CD4-positive, CD25-positive, alpha-beta regulatory T cell (primary cell): ENCODE results near the gene SPAG8. TPM values are rescaled to one million over a fixed set of nuclear protein-coding genes. Genes with fewer than 3 reads are reported as not detected.
A peak's percentile ranks its signal among the peaks of the same experiment; 100 is the strongest.

ENCODE experiments used
- ATAC-seq, 2 donors: fragments of 150-1000 bp; cut with Tn5 transposase; one replicate each; pipeline ENCODE4 v1.10.0; 2021; ENCODE audit warnings: low read depth in 2 of 2, moderate number of reproducible peaks in 2 of 2, moderate library complexity in 1 of 2
- DNase-seq, 3 donors: peaks; one replicate each; pipeline versions ENCODE4 v3.0.0 to v3.0.0-alpha.2; 2012 to 2022; ENCODE audit warnings: mixed read lengths in 1 of 3
- H3K27ac ChIP-seq: one replicate; pipeline ENCODE4 v1.7.0; 2013; ENCODE audit warnings: mild to moderate bottlenecking, low read length; ENCODE audit not compliant: insufficient read depth, poor library complexity, severe bottlenecking
- H3K27me3 ChIP-seq: one replicate; pipeline ENCODE4 v1.7.0; 2013; ENCODE audit warnings: low read length; ENCODE audit not compliant: control insufficient read depth, insufficient read depth
- H3K36me3 ChIP-seq: one replicate; pipeline ENCODE4 v1.7.0; 2013; ENCODE audit warnings: mild to moderate bottlenecking, low read length, moderate library complexity; ENCODE audit not compliant: control insufficient read depth, insufficient read depth
- H3K4me1 ChIP-seq: 2 replicates; pipeline ENCODE4 v1.7.0; 2013; ENCODE audit warnings: mild to moderate bottlenecking, low read length; ENCODE audit not compliant: insufficient read depth, control insufficient read depth, poor library complexity, severe bottlenecking
- H3K4me3 ChIP-seq: one replicate; pipeline ENCODE4 v1.7.0; 2013; ENCODE audit warnings: low read depth, mild to moderate bottlenecking, low read length, moderate library complexity
- H3K9me3 ChIP-seq, 2 experiments: 1 replicate in 1 of 2; 2 replicates in 1 of 2; pipeline ENCODE4 v1.7.0; 2013; ENCODE audit warnings: low read length in 2 of 2, mild to moderate bottlenecking in 1 of 2, moderate library complexity in 1 of 2; ENCODE audit not compliant: control insufficient read depth in 2 of 2
- H3K27ac Mint-ChIP-seq, 3 donors: one replicate each; pipeline ENCODE4 v1.8.0; 2020 to 2022; ENCODE audit warnings: mild to moderate bottlenecking in 3 of 3, mixed read lengths in 3 of 3, moderate library complexity in 2 of 3
- H3K27me3 Mint-ChIP-seq: one replicate; pipeline ENCODE4 v1.8.0; 2022; ENCODE audit warnings: mild to moderate bottlenecking, mixed read lengths
- H3K36me3 Mint-ChIP-seq: one replicate; pipeline ENCODE4 v1.8.0; 2020; ENCODE audit warnings: mixed read lengths
- H3K4me1 Mint-ChIP-seq, 4 donors: one replicate each; pipeline ENCODE4 v1.8.0; 2020 to 2022; ENCODE audit warnings: mixed read lengths in 4 of 4, mild to moderate bottlenecking in 1 of 4
- H3K4me3 Mint-ChIP-seq, 4 donors: one replicate each; pipeline ENCODE4 v1.8.0; 2020 to 2022; ENCODE audit warnings: mild to moderate bottlenecking in 4 of 4, mixed read lengths in 4 of 4, moderate library complexity in 3 of 4
- H3K9me3 Mint-ChIP-seq, 7 donors: one replicate each; pipeline ENCODE4 v1.8.0; 2020 to 2022; ENCODE audit warnings: mixed read lengths in 7 of 7, mild to moderate bottlenecking in 3 of 7, moderate library complexity in 2 of 7
- polyA plus RNA-seq, 4 donors: library from polyadenylated mRNA; unstranded; fragments of 300-500 nt; fragmentation: Illumina TruSeq; gene quantifications; one replicate each; pipeline ENCODE4 v1.2.3, GENCODE V29; 2021
- total RNA-seq: library from RNA; stranded (reverse); gene quantifications from one replicate; pipeline ENCODE4 v1.2.3, GENCODE V29; 2022

Gene SPAG8
- total and polyA plus RNA-seq, 5 donors from 2014 or later: 0.75 to 1.3 (median 0.92) TPM; not detected in 1

GRCh38 chr9:35834260-35835215, 22.5 kb upstream of the SPAG8 start:
- Mint-ChIP-seq H3K4me1 (peaks cover 0 to 26% (median 12%) of the 10 kb centered on the region in 4 donors), H3K4me3 (peak overlapping the region in 1 of 4 donors; percentile 31), H3K9me3 (no peaks in the 10 kb centered on the region), H3K27ac (no peak overlapping the region), H3K36me3 (peaks cover 3% of the 10 kb centered on the region), H3K27me3 (no peaks in the 10 kb centered on the region)
- H3K4me3 ChIP-seq: no peak overlapping the region
- DNase-seq (no peak), ATAC-seq (no peak)
- H3K9me3 ChIP-seq: no peaks in the 10 kb centered on the region
- H3K4me1 ChIP-seq: peaks cover 5% of the 10 kb centered on the region
- no peaks in the 10 kb centered on the region for H3K27me3 ChIP-seq
- H3K27ac ChIP-seq: no peak overlapping the region
- H3K36me3 ChIP-seq: no peaks in the 10 kb centered on the region

GRCh38 chr9:35832814-35833213, 20.8 kb upstream of the SPAG8 start:
- H3K27ac ChIP-seq: no peak overlapping the region
- Mint-ChIP-seq H3K27ac (peak overlapping the region in 1 of 3 donors; percentile 31), H3K9me3 (no peaks in the 10 kb centered on the region), H3K4me3 (peak overlapping the region in 2 of 4 donors; percentile 67 to 88), H3K27me3 (no peaks in the 10 kb centered on the region), H3K4me1 (peaks cover 0 to 34% (median 18%) of the 10 kb centered on the region in 4 donors), H3K36me3 (peaks cover 3% of the 10 kb centered on the region)
- no peaks in the 10 kb centered on the region for H3K36me3 ChIP-seq
- peaks cover 15% of the 10 kb centered on the region for H3K4me1 ChIP-seq
- ATAC-seq (no peak), DNase-seq (no peak)
- no peaks in the 10 kb centered on the region for H3K9me3 ChIP-seq
- no peaks in the 10 kb centered on the region for H3K27me3 ChIP-seq
- H3K4me3 ChIP-seq: no peak overlapping the region

DNA sequence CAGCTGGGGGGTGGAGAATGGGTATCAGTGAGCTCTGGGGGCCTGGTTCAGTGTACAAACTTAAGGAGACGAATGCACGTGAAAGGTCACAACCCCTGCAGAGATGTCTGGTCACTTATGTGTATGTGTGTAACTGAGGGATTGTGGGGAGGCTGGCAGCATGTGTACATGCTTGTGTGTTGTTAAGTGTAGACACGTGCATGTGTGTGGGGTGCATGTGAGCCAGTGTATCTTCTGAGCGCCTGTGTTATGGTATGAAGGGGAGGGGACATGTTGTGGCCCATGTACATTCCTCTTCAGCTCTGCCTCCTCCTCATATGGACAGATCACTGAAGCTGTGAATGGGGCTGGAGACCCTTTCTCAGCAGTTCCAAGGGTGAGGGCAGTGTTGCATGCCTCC, 19.0 kb upstream of the SPAG8 start:
- Mint-ChIP-seq H3K4me3 (peak overlapping the region in 2 of 4 donors; percentile 52 to 70), H3K9me3 (no peaks in the 10 kb centered on the region), H3K27me3 (no peaks in the 10 kb centered on the region), H3K27ac (peak overlapping the region in 1 of 3 donors; percentile 46), H3K36me3 (no peaks in the 10 kb centered on the region), H3K4me1 (peaks cover 2 to 34% (median 23%) of the 10 kb centered on the region in 4 donors)
- no peaks in the 10 kb centered on the region for H3K9me3 ChIP-seq
- no peak for DNase-seq
- peaks cover 15% of the 10 kb centered on the region for H3K4me1 ChIP-seq
- no peaks in the 10 kb centered on the region for H3K27me3 ChIP-seq
- H3K4me3 ChIP-seq: no peak overlapping the region
- no peak overlapping the region for H3K27ac ChIP-seq
- ATAC-seq: no peak
- no peaks in the 10 kb centered on the region for H3K36me3 ChIP-seq

DNA sequence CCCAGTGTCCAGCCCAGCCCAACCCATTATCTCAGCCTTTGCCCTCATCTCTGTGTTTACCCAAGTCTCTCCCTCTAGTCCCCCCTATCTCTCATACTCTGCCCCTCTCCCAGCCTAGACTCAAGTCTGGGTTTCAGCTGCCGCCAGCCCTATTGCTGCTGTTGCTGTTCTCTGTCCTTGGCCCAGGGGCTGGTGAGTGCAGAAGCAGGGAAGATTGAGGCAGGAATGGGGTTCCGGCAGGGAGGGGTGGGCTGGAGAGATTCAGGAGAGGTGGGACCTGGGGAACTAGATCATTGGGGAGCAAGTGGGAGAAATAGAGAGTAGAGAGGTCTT, 17.7 kb upstream of the SPAG8 start:
- ATAC-seq (no peak), DNase-seq (no peak)
- Histone ChIP-seq H3K4me1 (peaks cover 15% of the 10 kb centered on the region), H3K4me3 (no peak overlapping the region), H3K27me3 (no peaks in the 10 kb centered on the region), H3K27ac (peak overlapping the region; percentile 59), H3K36me3 (no peaks in the 10 kb centered on the region), H3K9me3 (no peaks in the 10 kb centered on the region)
- Mint-ChIP-seq H3K4me3 (peak overlapping the region; percentile 77 to 87 (median 86)), H3K4me1 (peaks cover 5 to 36% (median 25%) of the 10 kb centered on the region in 4 donors), H3K9me3 (no peaks in the 10 kb centered on the region), H3K27ac (peak overlapping the region; percentile 82 to 90 (median 90)), H3K27me3 (no peaks in the 10 kb centered on the region), H3K36me3 (no peaks in the 10 kb centered on the region)

GRCh38 chr9:35829084-35829763, 17.2 kb upstream of the SPAG8 start, which contains the start of gene TMEM8B:
Gene TMEM8B (plus strand): TSS chr9:35829228. CDS start chr9:35829448, 220 bp downstream.
- H3K9me3 Mint-ChIP-seq: no peaks in the 10 kb centered on the region
- ATAC-seq: peak; percentile 93 to 94
- H3K4me1 ChIP-seq: peaks cover 15% of the 10 kb centered on the region
- H3K4me3 ChIP-seq: peak within 1 kb of the TSS; percentile 81
- H3K27ac Mint-ChIP-seq: peak within 1 kb of the TSS; percentile 82 to 98 (median 94)
- H3K36me3 ChIP-seq: no peaks in the 10 kb centered on the region
- H3K27ac ChIP-seq: peak within 1 kb of the TSS; percentile 59
- peak; percentile 88 to 95 (median 92) for DNase-seq
- peak within 1 kb of the TSS; percentile 95 to 100 (median 96) for H3K4me3 Mint-ChIP-seq
- no peaks in the 10 kb centered on the region for H3K36me3 Mint-ChIP-seq
- no peaks in the 10 kb centered on the region for H3K27me3 Mint-ChIP-seq
- H3K9me3 ChIP-seq: no peaks in the 10 kb centered on the region
- no peaks in the 10 kb centered on the region for H3K27me3 ChIP-seq
- H3K4me1 Mint-ChIP-seq: peaks cover 5 to 36% (median 25%) of the 10 kb centered on the region in 4 donors

DNA sequence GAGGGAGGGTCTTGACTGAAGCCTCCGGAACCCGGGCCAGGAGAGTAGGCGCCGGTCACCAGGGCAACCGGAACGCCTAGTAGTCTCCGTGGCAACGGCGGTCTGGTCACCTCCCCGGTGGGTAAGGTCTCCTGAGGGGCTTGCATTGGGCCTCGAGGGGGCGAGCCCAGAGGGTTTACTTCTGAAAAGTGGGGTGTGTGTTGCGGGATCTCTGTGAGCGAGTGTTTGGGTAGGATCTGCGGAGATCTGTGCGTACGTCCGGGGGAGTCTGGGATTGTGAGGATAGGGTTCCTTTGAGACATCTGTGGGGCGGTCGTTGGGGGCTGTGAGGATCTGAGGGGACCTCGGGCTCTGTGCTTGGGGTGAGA, 16.6 kb upstream of the SPAG8 start, which contains the start of gene FAM221B:
Gene FAM221B (minus strand): TSS at position 17 of the 368 bp plus-strand sequence. CDS start 2,571 bp downstream, outside the sequence.
- no peaks in the 10 kb centered on the region for H3K27me3 Mint-ChIP-seq

DNA sequence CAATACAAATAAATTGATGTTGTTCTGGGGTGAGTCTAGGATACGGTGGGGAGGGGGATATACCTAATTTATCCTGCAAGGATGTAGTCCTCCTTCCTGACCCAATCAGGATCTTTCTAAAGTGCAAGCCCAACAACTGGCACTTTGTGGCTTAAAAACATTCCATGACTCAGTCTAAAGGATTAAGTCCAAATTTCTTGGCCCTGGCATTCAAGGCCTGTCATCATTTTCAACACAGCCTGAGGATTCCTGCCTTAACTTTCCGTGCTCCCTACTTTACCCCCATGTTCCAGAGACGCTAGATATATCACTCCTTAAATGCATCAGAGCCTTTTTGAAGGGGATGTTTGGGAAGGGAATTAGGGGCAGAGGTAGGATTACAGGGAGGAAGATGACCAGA, 15.4 kb upstream of the SPAG8 start:
- no peak overlapping the region for H3K4me3 ChIP-seq
- Mint-ChIP-seq H3K9me3 (no peaks in the 10 kb centered on the region), H3K27me3 (no peaks in the 10 kb centered on the region), H3K4me1 (peaks cover 5 to 36% (median 25%) of the 10 kb centered on the region in 4 donors), H3K4me3 (peak overlapping the region in 3 of 4 donors; percentile 80 to 96 (median 95)), H3K27ac (no peak overlapping the region), H3K36me3 (no peaks in the 10 kb centered on the region)
- no peak overlapping the region for H3K27ac ChIP-seq
- peaks cover 15% of the 10 kb centered on the region for H3K4me1 ChIP-seq
- no peaks in the 10 kb centered on the region for H3K9me3 ChIP-seq
- DNase-seq (no peak), ATAC-seq (no peak)
- H3K27me3 ChIP-seq: no peaks in the 10 kb centered on the region
- H3K36me3 ChIP-seq: no peaks in the 10 kb centered on the region

More for the DNA sequence above, 16.6 kb upstream of the SPAG8 start, which contains the start of gene FAM221B:
- Mint-ChIP-seq H3K4me3 (peak within 1 kb of the TSS; percentile 95 to 100 (median 96)), H3K9me3 (no peaks in the 10 kb centered on the region), H3K4me1 (peaks cover 5 to 36% (median 25%) of the 10 kb centered on the region in 4 donors), H3K27ac (peak within 1 kb of the TSS; percentile 48 to 98 (median 94)), H3K36me3 (no peaks in the 10 kb centered on the region)
- ATAC-seq (peak in 1 of 2 donors; percentile 1), DNase-seq (no peak)
- no peaks in the 10 kb centered on the region for H3K36me3 ChIP-seq
- H3K4me3 ChIP-seq: peak within 1 kb of the TSS; percentile 81
- H3K9me3 ChIP-seq: no peaks in the 10 kb centered on the region
- no peaks in the 10 kb centered on the region for H3K27me3 ChIP-seq
- peaks cover 15% of the 10 kb centered on the region for H3K4me1 ChIP-seq
- H3K27ac ChIP-seq: peak within 1 kb of the TSS; percentile 59
